Kasumi-1 (cell line): Measurements from ENCODE around the gene ACE.

Experiments used
- DNase-seq, 2 experiments: peaks; one replicate each; lab custom pipeline; 2025; lab: John Stamatoyannopoulos, UW

The ACE gene

DNA sequence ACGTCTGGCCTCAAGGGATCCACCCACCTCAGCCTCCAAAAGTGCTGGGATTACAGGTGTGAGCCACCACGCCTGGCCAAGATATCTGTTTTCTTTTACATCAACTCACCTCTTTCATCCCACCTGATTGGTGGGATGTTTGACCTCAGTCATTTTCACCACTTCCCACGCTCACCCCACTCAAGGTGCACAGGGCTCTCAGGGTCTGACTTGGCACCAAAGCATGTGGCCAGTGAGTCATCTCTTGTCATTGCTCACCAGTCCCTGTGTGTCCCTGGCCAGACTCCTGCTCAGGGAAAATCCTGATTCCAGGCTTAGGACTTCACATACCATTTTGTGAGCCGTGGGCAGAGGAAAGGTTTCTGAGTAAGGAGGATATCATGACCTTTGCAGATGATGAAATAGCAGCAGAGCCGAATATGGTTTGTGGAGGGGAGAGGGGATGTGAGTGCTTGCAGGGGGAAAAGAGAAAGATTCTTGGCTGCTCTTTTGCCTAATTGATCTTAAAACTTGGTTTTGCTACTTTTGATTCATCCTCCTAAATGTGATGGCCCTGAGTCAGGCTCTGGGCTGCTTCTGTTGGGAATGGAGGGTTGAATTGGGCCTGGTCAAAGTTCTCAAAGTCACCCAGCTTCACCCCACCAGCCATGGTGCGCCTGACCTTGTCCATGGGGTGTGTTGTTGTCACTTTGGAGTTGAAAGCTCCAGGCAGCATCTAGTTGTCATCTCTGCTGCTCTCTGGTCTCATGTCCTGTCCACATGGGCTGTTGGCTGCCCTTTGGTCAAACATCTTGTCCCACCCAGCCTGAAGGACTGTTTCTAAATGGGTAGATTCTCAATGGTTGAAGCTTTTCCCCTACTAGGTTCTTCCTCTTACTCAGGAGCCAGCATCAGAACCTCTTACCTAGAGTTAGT lies 40.3 kb downstream of the ACE start:
- DNase-seq, result no peak

GRCh38 chr17:63517825-63518534 lies 41.1 kb downstream of the ACE start:
- DNase-seq, result no peak

DNA sequence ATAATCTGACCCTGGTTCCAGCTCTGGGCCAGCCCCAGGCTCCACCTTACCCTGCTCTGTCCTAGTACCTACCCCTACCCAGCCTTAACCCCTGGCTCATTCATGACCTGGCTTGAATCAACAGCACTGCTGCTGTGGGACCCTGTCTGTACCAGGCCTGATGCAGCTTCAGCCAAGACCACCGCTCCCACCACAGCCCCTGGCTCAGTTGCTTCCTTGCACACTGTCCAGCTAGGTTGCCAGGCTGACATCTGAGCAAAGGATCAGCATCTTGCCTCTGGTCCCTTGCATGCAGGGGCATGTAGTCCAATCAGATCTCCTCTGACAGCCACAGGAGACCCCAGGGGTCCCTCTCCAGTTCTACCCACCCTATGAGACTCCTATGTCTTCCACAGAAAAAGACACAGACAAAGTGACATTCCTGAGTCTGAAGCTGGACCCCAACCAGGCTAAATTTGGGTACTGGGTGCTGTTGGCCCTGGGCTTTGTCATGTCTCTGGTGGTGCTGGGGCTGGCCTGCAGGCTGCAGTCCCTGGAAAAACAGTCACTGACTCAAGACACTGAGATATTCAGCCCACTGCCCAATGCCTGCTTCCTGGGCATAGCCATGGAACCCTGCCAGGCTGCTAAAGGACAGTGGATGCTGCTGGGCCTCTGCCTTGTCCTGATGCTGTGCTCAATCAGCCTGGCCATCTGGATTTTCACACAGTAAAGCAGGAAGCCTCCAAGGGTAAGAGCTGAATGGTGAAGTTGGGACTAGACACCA lies 42.4 kb downstream of the ACE start:
- DNase-seq, result no peak

DNA sequence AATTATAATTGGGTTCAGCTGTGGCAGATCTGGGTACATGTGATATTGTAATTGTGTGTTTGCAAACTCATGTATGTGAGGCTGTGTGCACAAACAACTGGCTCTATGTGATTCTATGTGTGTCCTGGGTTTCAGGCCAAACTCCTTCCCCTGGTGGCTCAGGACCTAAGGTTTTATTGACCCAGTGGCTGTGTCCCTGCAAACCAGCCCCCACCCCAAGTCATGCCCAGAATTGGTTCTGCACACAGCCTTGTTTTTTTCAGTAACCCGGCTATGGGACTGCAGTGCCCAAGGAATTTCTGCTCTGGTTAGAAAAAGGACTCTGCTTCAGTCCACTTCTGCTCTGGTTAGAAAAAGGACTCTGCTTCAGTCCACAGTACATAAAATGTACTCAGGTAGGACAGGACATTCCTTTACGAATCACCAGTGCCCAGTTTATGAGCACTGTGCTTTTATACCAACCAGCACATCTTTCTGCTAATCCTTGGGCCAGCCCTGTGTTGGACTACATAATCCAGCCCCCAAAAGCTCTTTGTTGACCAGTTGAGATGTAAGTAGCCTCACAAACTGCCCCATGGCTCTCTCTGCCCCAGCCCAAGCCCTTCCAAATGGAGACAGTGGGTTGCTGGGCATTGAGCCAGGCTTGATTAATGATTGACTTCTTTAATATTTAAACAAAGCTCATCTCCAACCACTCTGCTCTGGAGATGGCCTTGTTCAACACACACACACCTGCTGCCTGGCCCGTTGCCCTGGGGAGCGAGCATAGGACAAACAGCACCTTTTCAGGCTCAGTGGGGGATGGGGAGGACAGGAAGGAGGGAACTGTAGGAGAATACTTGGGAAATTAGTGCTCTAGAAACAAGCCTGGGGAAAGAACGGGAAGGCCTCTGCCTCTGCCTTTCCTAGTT lies 43.4 kb downstream of the ACE start:
- no peak for DNase-seq

DNA sequence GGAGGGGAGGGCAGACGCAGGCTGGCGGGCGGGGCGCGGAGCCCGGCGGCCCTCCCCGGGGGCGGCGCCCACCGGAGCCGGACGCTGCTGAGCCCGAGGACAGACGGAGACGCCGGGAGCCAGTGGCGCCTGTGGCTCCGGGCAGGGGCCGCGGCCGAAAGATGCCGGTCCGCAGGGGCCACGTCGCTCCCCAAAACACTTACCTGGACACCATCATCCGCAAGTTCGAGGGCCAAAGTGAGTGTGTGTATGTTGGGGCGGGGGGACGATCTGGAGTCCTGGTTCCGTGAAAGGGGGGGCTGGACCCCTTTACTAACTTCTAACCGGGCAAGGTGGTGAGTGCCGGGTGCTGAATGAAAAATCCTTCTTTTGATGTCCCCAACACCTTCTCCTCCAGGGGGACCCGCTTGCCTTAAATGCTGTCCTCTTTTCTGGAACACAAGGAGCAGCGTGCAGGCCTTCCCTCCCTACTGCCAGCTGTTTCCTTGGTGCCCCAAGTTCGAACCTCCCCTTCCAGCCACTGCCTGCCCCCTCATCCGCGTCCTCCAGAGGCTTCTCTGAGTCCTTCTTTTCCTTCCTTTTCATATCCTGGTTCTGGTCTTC lies 46.5 kb downstream of the ACE start, which contains the start of gene KCNH6:
KCNH6 (plus strand) TSS at position 106 of the 603 bp plus-strand sequence; CDS start at position 162, 56 bp downstream.
- DNase-seq, result no peak

DNA sequence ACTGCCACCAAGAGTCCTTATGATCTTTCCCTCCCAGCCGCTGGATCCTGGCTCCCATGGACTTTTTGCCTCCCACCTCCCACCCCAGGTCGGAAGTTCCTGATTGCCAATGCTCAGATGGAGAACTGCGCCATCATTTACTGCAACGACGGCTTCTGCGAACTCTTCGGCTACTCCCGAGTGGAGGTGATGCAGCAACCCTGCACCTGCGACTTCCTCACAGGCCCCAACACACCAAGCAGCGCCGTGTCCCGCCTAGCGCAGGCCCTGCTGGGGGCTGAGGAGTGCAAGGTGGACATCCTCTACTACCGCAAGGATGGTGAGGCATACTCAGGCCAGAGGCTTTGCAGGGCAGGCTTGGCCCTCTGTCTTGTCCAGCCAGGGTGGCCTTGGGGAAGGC lies 47.2 kb downstream of the ACE start:
- DNase-seq, result no peak

GRCh38 chr17:63525190-63525946 lies 48.5 kb downstream of the ACE start:
- no peak for DNase-seq

- no peak for DNase-seq
Measured at GRCh38 chr17:63526861-63527260, 50.0 kb downstream of the ACE start.

GRCh38 chr17:63528183-63528582 lies 51.3 kb downstream of the ACE start:
- DNase-seq, result no peak

- DNase-seq, result no peak
Measured at GRCh38 chr17:63529711-63530556, 53.1 kb downstream of the ACE start.

DNA sequence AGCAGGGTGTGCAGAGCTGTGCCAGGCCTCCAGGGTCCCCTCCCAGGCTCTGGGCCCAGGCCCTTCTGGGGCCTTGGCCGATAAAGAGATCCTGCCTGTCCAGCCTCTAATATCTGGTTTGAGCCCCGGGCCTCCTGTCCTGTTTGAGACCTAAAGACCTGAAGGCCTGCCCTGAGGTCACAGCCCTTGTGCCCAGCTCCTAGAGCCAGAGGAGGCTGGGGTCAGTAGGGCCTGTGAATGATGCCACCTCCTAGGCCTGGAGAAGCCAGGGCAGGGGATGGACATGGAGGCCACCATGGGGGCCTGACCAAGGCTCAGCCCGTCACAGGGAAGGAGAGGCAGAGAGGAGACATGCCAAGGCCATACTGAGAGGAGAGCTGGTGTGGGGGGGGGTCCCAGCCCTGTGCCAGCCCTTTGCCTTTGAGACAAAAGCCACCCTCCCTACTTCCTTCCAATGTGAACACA lies 53.7 kb downstream of the ACE start:
- DNase-seq, result no peak

DNA sequence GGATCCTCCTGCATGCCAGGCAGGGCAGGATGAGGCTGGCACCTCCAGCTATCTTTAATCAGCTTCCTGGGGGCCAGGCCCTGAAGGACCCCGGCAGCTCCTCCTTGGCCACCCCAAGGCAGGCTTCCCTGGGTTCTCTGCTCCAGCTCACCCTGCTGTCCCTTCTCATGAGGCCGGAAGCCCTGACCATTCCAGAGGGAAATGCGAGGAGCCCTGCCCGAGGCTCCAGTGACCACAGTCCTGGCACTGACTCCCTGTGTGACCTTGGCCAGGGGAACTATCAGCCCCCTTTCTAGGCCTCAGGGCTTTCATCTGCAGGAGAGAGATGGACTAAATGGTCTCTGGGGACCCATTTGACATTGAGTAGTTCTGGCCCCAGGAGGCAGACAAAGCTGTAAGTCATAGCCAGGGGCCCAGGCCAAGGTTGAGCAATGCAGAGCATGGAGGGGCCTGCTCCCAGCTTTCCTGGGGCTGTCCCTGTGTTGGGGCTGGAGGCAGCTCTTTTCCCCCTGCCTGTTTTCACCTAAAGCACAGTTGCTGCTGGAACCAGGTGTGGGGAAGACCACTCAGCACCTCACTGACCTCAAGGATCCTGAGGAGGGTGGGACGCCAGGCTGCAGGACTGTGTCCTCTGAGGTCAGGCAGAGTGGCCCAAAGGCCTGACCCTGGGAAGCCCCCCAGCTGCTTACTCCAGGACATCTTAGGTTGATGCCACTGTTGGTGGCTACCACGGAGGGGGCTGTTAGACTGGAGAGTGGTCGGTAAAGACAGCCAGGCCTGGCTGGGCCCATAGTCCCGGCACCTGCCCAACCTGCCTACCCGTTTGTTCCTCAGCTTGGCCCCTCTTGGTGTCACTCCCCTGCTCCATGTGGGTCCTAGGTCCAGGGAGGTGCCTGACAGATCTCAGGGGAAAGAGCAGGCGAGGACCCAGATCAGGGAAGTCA lies 54.4 kb downstream of the ACE start:
- no peak for DNase-seq

- no peak for DNase-seq
Measured at GRCh38 chr17:63533433-63534077, 56.7 kb downstream of the ACE start.

GRCh38 chr17:63534078-63534570 lies 57.3 kb downstream of the ACE start:
- DNase-seq, result no peak

GRCh38 chr17:63534816-63535455 lies 58.1 kb downstream of the ACE start:
- DNase-seq, result no peak

- DNase-seq, result no peak
Measured at GRCh38 chr17:63535640-63536039, 58.8 kb downstream of the ACE start.

GRCh38 chr17:63537001-63537400 lies 60.1 kb downstream of the ACE start:
- no peak for DNase-seq
